ENCODE results near the gene CHADL. TPM values are rescaled to one million over a fixed set of nuclear protein-coding genes. Genes with fewer than 3 reads are reported as not detected.
A peak's percentile ranks its signal among the peaks of the same experiment; 100 is the strongest.

Gene CHADL
- total and polyA plus RNA-seq, 2 experiments from 2014 or later: 1.8 to 3.3 TPM

- no peaks in the 10 kb centered on the region for H3K9me3 ChIP-seq (ENCODE audit: low read depth)
- no peak overlapping the region for H3K4me3 ChIP-seq
- TF ChIP-seq CTCF (IDR thresholded peaks at IDR 0.05; ENCODE audit: low read depth, low read length): no peak
- no peak overlapping the region for H3K27ac ChIP-seq
- H3K27me3 ChIP-seq: no peaks in the 10 kb centered on the region
- H3K4me1 ChIP-seq (ENCODE audit: low read depth): no peaks in the 10 kb centered on the region
- H3K36me3 ChIP-seq: peaks cover 51% of the 10 kb centered on the region
- peak in 1 of 2 donors; percentile 31 for DNase-seq (ENCODE audit: low read depth in 1 of 2, low spot score in 1 of 2)
Observed at GRCh38 chr22:41256254-41257253, 15.8 kb upstream of the CHADL start.

DNA sequence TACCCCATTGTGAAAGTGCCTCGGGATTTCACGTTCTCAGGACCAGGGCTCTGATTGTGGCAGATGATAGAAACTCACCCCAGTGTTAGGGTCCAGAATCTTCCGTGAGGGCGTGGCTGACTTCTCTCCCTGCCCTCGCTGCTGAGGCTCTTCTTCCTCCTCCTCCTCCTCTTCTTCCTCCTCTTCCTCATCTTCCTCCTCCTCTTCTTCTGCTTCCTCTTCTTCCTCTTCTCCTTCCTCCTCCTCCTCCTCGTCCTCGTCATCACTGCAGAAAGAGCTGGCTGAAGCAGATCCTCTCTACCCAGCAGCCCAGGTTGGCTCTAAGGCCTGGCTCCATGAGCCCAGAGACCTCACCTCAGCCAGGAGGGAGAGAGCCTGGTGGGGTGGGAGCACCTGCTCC lies 13.5 kb upstream of the CHADL start:
- Histone ChIP-seq H3K36me3 (peaks cover 60% of the 10 kb centered on the region), H3K4me1 (ENCODE audit: low read depth) (no peaks in the 10 kb centered on the region), H3K9me3 (ENCODE audit: low read depth) (no peaks in the 10 kb centered on the region), H3K27me3 (no peaks in the 10 kb centered on the region), H3K4me3 (no peak overlapping the region), H3K27ac (no peak overlapping the region)
- TF ChIP-seq CTCF (IDR thresholded peaks at IDR 0.05; ENCODE audit: low read depth, low read length): no peak
- DNase-seq (ENCODE audit: low read depth in 1 of 2, low spot score in 1 of 2): no peak

DNA sequence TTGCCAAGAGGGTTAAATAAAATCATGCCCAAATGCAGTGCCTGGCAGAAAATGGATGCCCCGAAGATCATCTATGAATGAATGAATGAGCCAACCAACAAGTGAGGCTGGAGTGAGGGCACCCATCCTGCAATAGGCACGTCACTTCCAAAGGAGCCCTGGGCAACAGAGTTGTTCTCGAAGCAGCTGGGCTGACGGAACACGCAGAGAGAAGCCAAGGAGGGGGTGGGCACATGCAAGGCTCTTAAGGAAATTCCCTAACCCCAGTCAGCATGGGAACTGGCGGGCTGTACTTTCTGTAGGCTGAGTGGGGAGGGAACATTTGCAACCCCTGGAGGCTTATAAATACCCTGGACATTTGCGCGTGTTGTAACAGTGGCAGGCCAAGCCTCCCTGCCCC lies 11.6 kb upstream of the CHADL start:
- Histone ChIP-seq H3K27me3 (no peaks in the 10 kb centered on the region), H3K9me3 (ENCODE audit: low read depth) (no peaks in the 10 kb centered on the region), H3K4me3 (no peak overlapping the region), H3K36me3 (peaks cover 67% of the 10 kb centered on the region), H3K27ac (no peak overlapping the region), H3K4me1 (ENCODE audit: low read depth) (no peaks in the 10 kb centered on the region)
- DNase-seq (ENCODE audit: low read depth in 1 of 2, low spot score in 1 of 2): no peak
- no peak for TF ChIP-seq CTCF (IDR thresholded peaks at IDR 0.05; ENCODE audit: low read depth, low read length)

DNA sequence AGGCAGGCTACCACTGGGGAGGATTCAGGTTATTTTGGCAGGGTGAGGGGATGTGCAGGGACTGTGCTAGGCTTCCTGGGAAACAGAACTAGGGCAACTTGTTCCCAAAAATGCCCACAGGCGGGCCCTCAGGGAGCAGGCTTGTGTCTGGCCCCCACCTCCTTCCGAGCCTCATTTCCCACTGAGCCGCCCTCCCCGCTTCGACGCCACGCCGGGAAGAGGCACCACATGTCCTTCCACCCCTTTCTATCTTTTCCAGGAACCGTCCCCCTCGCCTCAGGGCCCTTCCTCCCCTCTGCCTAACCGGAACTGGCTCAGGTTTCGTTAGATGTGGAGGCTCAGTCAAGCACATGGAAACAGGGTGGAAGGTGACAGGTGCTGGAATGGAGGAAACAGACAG lies 9.4 kb upstream of the CHADL start:
- peaks cover 49% of the 10 kb centered on the region for H3K36me3 ChIP-seq
- no peaks in the 10 kb centered on the region for H3K27me3 ChIP-seq
- TF ChIP-seq CTCF (IDR thresholded peaks at IDR 0.05; ENCODE audit: low read depth, low read length): no peak
- no peak for DNase-seq (ENCODE audit: low read depth in 1 of 2, low spot score in 1 of 2)
- H3K27ac ChIP-seq: no peak overlapping the region
- no peaks in the 10 kb centered on the region for H3K9me3 ChIP-seq (ENCODE audit: low read depth)
- H3K4me3 ChIP-seq: no peak overlapping the region
- no peaks in the 10 kb centered on the region for H3K4me1 ChIP-seq (ENCODE audit: low read depth)

- Histone ChIP-seq H3K27me3 (no peaks in the 10 kb centered on the region), H3K4me1 (ENCODE audit: low read depth) (no peaks in the 10 kb centered on the region), H3K36me3 (peaks cover 46% of the 10 kb centered on the region), H3K9me3 (ENCODE audit: low read depth) (no peaks in the 10 kb centered on the region), H3K27ac (no peak overlapping the region), H3K4me3 (no peak overlapping the region)
- DNase-seq (ENCODE audit: low read depth in 1 of 2, low spot score in 1 of 2): no peak
- no peak for TF ChIP-seq CTCF (IDR thresholded peaks at IDR 0.05; ENCODE audit: low read depth, low read length)
Observed at GRCh38 chr22:41249442-41249841, 8.7 kb upstream of the CHADL start.

Data from cardiac muscle cell (in vitro differentiated cells and primary cell).